Astrocyte of the spinal cord (primary cell): ENCODE measurements around the gene SGPL1.

Experiments used
- DNase-seq: peaks from one replicate; pipeline ENCODE4 v3.0.0; 2011; ENCODE audit warnings: low read depth, low spot score
- H3K4me3 ChIP-seq: 2 replicates; pipeline ENCODE4 v1.5.1; 2011; ENCODE audit warnings: low read depth, mild to moderate bottlenecking, low read length, moderate library complexity
- in situ Hi-C: cut with HindIII; loops from 2 replicates; pipeline ENCODE4 v1.10.0; 2017; ENCODE audit warnings: low sequenced_read_pairs
- TF ChIP-seq, protein P1 (sequence below): IDR thresholded peaks from 2 replicates; pipeline ENCODE4 v1.5.1; 2012; ENCODE audit warnings: low read depth, mild to moderate bottlenecking, low read length, inconsistent platforms

The SGPL1 gene

DNA sequence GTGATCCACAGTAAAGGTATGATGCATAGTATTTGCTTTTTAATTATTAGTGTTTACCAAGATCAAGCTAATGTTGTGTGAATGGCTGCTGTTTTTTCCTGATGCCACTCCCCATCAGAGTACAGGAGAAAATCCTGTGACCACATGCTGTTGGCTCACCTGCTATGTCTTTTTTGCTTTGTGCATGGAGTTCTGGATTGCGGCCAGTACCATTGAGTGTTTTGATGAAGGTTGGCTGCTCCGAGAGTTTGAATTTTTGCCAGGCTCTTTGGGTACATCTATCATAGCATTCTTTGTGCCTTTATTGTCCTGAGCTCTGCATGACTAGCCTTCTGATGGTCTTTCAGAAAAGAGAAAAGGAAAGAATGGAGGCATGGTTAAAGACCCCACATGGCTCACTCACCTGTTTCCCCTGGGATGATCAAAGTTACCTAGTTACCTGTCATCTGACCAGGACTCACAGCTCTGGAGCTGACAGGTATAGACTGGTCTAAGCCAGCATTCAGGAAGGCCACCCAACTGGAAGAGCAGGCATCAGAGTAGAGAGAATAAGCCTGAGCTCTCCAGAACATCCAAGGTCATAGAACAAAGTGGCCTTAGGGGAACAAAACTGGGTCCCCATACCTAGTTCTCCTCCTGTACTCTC, 11.8 kb upstream of the SGPL1 start:
- no peak for DNase-seq
- H3K4me3 ChIP-seq = no peak overlapping the region
- in situ Hi-C loops = no loop called here
- TF ChIP-seq, protein P1, sequence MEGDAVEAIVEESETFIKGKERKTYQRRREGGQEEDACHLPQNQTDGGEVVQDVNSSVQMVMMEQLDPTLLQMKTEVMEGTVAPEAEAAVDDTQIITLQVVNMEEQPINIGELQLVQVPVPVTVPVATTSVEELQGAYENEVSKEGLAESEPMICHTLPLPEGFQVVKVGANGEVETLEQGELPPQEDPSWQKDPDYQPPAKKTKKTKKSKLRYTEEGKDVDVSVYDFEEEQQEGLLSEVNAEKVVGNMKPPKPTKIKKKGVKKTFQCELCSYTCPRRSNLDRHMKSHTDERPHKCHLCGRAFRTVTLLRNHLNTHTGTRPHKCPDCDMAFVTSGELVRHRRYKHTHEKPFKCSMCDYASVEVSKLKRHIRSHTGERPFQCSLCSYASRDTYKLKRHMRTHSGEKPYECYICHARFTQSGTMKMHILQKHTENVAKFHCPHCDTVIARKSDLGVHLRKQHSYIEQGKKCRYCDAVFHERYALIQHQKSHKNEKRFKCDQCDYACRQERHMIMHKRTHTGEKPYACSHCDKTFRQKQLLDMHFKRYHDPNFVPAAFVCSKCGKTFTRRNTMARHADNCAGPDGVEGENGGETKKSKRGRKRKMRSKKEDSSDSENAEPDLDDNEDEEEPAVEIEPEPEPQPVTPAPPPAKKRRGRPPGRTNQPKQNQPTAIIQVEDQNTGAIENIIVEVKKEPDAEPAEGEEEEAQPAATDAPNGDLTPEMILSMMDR = no peak

DNA sequence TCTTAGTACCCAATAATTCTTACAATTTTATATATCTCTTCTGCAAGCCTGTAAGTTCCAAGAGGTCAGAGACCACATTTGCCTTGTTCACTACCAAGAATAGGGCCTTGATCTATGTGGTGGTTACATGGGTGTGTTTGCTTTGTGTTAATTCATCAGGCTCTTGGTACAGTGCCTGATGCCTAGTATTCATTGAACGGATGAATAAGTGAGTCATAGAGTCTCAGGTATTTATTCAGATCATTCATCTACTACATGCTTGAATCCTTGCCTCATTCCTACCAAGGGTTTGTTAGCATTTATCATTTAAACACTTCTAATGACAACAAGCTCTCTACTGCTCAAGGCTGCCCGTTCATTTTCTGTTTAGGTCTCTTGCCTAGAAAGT, 11.3 kb upstream of the SGPL1 start:
- H3K4me3 ChIP-seq = no peak overlapping the region
- in situ Hi-C loops = no loop called here
- peak; percentile 69 for DNase-seq
- TF ChIP-seq, protein P1 = no peak

- TF ChIP-seq, protein P1 = no peak
- H3K4me3 ChIP-seq = no peak overlapping the region
- in situ Hi-C loops = no loop called here
These were observed 10.0 kb upstream of the SGPL1 start for GRCh38 chr10:70805619-70806215.

GRCh38 chr10:70806841-70807240, 8.9 kb upstream of the SGPL1 start:
- TF ChIP-seq, protein P1 = no peak
- in situ Hi-C loops = no loop called here
- no peak for DNase-seq

More at GRCh38 chr10:70805619-70806215, 10.0 kb upstream of the SGPL1 start:
- DNase-seq = no peak

GRCh38 chr10:70807556-70807955, 8.2 kb upstream of the SGPL1 start:
- in situ Hi-C loops = no loop called here
- TF ChIP-seq, protein P1 = no peak
- no peak for DNase-seq
- no peak overlapping the region for H3K4me3 ChIP-seq

More at GRCh38 chr10:70806841-70807240, 8.9 kb upstream of the SGPL1 start:
- no peak overlapping the region for H3K4me3 ChIP-seq

GRCh38 chr10:70809011-70809611, 6.6 kb upstream of the SGPL1 start:
- DNase-seq = no peak
- H3K4me3 ChIP-seq = no peak overlapping the region
- in situ Hi-C loops = no loop called here
- TF ChIP-seq, protein P1 = no peak
